Urinary bladder (tissue), 2 donors: ENCODE data around the gene SHISAL2B. TPM values are rescaled to one million over a fixed set of nuclear protein-coding genes. Genes with fewer than 3 reads are reported as not detected.

ENCODE experiments used
- polyA plus RNA-seq: library from polyadenylated mRNA; stranded (reverse); fragments of 200-250 nt; gene quantifications from one replicate; pipeline ENCODE4 v1.2.3, GENCODE V29; 2013
- total RNA-seq: library from RNA; depleted of rRNA; stranded (reverse); fragments of >200 nt; gene quantifications from one replicate; pipeline ENCODE4 v1.2.3, GENCODE V29; 2014
- donor health status: healthy.

The SHISAL2B gene
- total and polyA plus RNA-seq, 2 donors, result not detected

Other genes with a start within 250 kb of the SHISAL2B start
- 4.3 TPM for gene RGS7BP, start 184.5 kb upstream of the SHISAL2B start, total RNA-seq
- 2.3 TPM for gene RGS7BP, start 184.5 kb upstream of the SHISAL2B start, polyA plus RNA-seq
- gene SREK1IP1, start 78.2 kb downstream of the SHISAL2B start, total RNA-seq, result 25.6 TPM
- gene SREK1IP1, start 78.2 kb downstream of the SHISAL2B start, polyA plus RNA-seq, result 9.7 TPM
- gene CWC27, start 78.4 kb downstream of the SHISAL2B start, total RNA-seq, result 21.8 TPM
- 16.4 TPM for gene CWC27, start 78.4 kb downstream of the SHISAL2B start, polyA plus RNA-seq